ENCODE measurements around the gene FRG2C. TPM values are rescaled to one million over a fixed set of nuclear protein-coding genes. Genes with fewer than 3 reads are reported as not detected.

The FRG2C gene
- total RNA-seq, 1 donor = not detected

- no peak for TF ChIP-seq CTCF (IDR thresholded peaks at IDR 0.05; ENCODE audit: insufficient read depth, low read length)
- no peak overlapping the region for H3K4me3 ChIP-seq (ENCODE audit: low read depth, low read length)
- no peak for DNase-seq (ENCODE audit: low read depth)
Observed at GRCh38 chr3:75687323-75687722, 23.2 kb downstream of the FRG2C start.

- no peak for DNase-seq (ENCODE audit: low read depth)
- TF ChIP-seq CTCF (IDR thresholded peaks at IDR 0.05; ENCODE audit: insufficient read depth, low read length) = no peak
- no peak overlapping the region for H3K4me3 ChIP-seq (ENCODE audit: low read depth, low read length)
Observed at GRCh38 chr3:75692061-75692460, 27.9 kb downstream of the FRG2C start.

Small RNA genes within 50 kb of the gene (small RNA-seq; reads per million reads assigned to genes)
- gene AC108724.2 = not detected

Other genes starting within 250 kb of the FRG2C start
- 14.1 and 20.4 TPM in 2 replicates for gene ZNF717, start 121.2 kb downstream of the FRG2C start, total RNA-seq (ENCODE audit: low replicate concordance)